Bronchial epithelial cell (primary cell): ENCODE data around the gene TSPAN2. TPM values are rescaled to one million over a fixed set of nuclear protein-coding genes. Genes with fewer than 3 reads are reported as not detected.

ENCODE experiments used
- DNase-seq: peaks from one replicate; pipeline ENCODE4 v3.0.0-alpha.2; 2010; ENCODE audit warnings: low read depth
- FAIRE-seq: peaks from 2 replicates; lab custom pipeline; 2011; peaks lifted over from hg19 to GRCh38; lab: Jason Lieb, UNC
- H3K27me3 ChIP-seq: 2 replicates; pipeline ENCODE4 v1.5.1; 2011; ENCODE audit warnings: low read length; ENCODE audit not compliant: control insufficient read depth, insufficient read depth
- H3K36me3 ChIP-seq: 2 replicates; pipeline ENCODE4 v1.5.1; 2011; ENCODE audit warnings: low read length; ENCODE audit not compliant: control insufficient read depth, insufficient read depth
- H3K4me3 ChIP-seq: 2 replicates; pipeline ENCODE4 v1.5.1; 2011; ENCODE audit warnings: mild to moderate bottlenecking, low read depth, low read length, control low read depth
- total RNA-seq: library from RNA; depleted of rRNA; stranded (reverse); fragments of >200 nt; gene quantifications from 2 replicates; pipeline ENCODE4 v1.2.1, GENCODE V29; 2014
- TF ChIP-seq, protein P1 (sequence below): IDR thresholded peaks from 2 replicates; pipeline ENCODE4 v1.5.1; 2011; ENCODE audit warnings: mild to moderate bottlenecking, moderate library complexity, low read length, control low read depth, inconsistent platforms; ENCODE audit not compliant: insufficient read depth, severe bottlenecking

Gene TSPAN2
- total RNA-seq, 1 donor from 2014 or later, result 0.26 TPM

DNA sequence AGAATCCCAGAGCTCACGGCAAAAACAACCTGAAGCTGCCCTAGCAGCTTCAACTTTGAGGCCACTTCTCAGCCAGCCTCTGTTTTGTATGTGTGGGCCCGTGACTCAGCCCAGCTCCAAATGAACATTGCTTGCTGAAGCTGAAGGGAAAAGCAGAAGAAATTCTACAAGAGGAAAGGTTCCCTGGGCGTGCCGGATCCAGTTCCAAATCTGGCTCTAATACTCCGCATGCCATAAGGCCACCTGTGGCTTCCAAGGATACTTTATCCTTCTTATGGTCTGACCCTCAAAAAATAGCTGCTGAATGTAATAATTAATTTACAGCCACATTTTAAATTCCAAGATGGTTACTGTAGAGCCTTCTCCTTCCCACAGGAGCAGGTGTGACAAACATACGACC is 24.3 kb downstream of the TSPAN2 start:
- FAIRE-seq, result no peak
- no peak overlapping the region for H3K4me3 ChIP-seq
- no peaks in the 10 kb centered on the region for H3K27me3 ChIP-seq
- H3K36me3 ChIP-seq, result no peaks in the 10 kb centered on the region
- DNase-seq, result no peak
- TF ChIP-seq, protein P1, sequence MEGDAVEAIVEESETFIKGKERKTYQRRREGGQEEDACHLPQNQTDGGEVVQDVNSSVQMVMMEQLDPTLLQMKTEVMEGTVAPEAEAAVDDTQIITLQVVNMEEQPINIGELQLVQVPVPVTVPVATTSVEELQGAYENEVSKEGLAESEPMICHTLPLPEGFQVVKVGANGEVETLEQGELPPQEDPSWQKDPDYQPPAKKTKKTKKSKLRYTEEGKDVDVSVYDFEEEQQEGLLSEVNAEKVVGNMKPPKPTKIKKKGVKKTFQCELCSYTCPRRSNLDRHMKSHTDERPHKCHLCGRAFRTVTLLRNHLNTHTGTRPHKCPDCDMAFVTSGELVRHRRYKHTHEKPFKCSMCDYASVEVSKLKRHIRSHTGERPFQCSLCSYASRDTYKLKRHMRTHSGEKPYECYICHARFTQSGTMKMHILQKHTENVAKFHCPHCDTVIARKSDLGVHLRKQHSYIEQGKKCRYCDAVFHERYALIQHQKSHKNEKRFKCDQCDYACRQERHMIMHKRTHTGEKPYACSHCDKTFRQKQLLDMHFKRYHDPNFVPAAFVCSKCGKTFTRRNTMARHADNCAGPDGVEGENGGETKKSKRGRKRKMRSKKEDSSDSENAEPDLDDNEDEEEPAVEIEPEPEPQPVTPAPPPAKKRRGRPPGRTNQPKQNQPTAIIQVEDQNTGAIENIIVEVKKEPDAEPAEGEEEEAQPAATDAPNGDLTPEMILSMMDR, result no peak

DNA sequence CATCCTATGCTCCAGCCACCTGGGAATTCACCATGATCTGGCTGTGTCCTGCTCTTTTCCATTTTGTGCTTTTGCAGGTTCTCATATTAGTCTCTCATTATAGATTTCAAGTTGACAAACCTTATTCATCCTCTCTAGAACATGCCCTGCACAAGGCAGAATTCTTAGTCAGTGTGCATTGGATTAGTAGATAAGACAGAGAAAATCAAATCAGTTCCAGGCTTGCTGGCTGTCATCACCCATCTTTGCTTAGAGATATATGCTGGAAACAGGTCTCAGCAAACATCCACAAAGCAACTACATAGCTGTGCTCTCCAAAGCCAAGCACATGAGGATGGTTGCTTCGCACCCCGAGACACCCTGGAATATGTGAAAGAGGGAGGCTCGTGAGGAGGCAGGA is 24.8 kb downstream of the TSPAN2 start:
- Histone ChIP-seq H3K4me3 (no peak overlapping the region), H3K27me3 (no peaks in the 10 kb centered on the region), H3K36me3 (no peaks in the 10 kb centered on the region)
- FAIRE-seq (no peak), DNase-seq (no peak)
- TF ChIP-seq, protein P1, result no peak

DNA sequence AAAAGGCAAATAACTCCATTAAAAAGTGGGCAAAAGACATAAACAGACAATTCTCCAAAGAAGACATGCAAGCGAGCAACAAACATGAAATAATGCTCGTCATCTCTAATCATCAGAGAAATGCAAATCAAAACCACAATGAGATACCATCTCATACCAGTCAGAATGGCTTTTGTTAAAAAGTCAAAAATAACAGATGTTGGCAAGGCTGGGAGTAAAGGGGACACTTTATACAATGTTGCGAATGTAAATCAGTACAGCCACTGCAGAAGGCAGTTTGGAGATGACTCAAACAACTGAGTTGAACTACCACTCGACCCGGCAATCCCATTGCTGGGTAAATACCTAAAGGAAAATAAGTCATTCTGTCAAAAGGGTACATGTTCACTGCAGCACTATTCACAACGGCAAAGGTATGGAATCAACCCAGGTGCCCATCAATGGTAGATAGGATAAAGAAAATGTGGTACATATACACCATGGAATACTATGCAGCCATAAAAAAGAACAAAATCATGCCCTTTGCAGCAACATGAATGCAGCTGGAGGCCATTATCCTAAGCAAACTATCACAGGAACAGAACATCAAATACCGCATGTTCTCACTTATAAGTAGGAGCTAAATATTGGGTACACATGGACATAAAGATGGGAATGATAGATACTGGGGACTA is 25.9 kb downstream of the TSPAN2 start:
- Histone ChIP-seq H3K36me3 (no peaks in the 10 kb centered on the region), H3K27me3 (no peaks in the 10 kb centered on the region), H3K4me3 (no peak overlapping the region)
- TF ChIP-seq, protein P1, result no peak
- DNase-seq (peak; percentile 39), FAIRE-seq (no peak)

DNA sequence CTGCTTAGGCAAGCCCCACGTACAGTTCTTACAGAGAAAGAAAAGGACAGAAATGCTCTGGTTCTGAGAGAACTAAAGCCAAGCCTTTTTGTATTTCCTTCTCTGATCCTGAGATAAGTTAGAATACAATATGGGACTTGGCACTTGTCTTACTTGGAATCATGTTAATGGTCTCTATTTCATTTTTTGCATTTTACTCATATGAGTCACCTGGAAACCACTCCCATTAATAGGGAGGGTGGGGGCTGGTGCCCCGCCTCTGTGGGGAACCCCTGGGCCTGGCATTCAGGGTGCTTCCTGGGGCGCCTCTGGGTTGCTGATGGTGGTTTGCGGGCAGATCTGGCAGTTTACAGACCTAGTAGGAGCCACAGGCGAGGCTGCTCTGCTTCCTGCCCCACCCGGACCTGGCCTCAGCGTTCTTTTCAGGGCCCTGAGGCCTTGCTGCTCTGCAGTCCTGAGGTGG is 26.7 kb downstream of the TSPAN2 start:
- DNase-seq, result peak; percentile 79
- Histone ChIP-seq H3K36me3 (no peaks in the 10 kb centered on the region), H3K4me3 (no peak overlapping the region), H3K27me3 (no peaks in the 10 kb centered on the region)
- TF ChIP-seq, protein P1, result no peak
- no peak for FAIRE-seq

DNA sequence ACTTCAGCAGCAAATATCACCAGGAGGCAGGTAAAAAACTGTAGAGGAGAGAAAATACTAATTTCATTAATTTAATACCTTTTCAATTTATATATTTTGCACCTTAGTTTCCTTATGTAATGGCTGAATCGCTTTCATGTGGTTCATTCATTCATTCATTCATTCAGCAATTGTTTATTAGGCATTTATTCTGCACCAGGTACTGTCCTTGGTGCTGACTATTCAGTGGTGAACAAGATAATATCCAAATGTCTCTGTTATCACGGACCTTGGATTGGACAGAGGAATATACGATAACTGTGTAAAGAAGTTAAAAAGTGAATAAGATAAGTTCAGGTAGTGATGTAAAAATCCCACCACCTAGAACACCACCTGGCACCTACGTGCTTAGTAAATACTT is 28.8 kb downstream of the TSPAN2 start:
- Histone ChIP-seq H3K27me3 (no peaks in the 10 kb centered on the region), H3K4me3 (no peak overlapping the region), H3K36me3 (no peaks in the 10 kb centered on the region)
- DNase-seq (no peak), FAIRE-seq (no peak)
- TF ChIP-seq, protein P1, result no peak

DNA sequence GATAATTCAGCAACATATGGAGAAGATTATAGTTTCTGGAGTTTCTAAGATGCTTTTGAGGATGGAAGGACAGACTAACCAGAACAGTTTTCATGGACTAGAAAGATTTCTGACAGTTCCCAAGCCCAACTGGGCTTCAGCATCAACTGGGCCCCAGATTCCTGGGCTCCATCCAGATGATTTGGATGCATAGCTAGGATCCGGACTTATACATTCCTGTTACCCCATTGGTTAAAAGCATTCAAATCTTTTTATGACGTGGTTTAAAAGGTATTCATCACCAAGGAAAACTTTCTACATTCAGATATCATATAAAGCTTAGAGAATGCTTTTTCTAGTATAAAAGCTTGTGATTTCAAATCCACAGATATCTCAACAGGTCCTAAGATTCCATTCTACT is 30.0 kb downstream of the TSPAN2 start:
- TF ChIP-seq, protein P1, result no peak
- no peak for DNase-seq
- Histone ChIP-seq H3K27me3 (no peaks in the 10 kb centered on the region), H3K36me3 (no peaks in the 10 kb centered on the region), H3K4me3 (no peak overlapping the region)
- no peak for FAIRE-seq
